ENCODE results near the gene TEKT4.
"Not testable (repeated sequence)": the region's sequence is repeated elsewhere in the genome, so short reads cannot be mapped to it uniquely, and the experiment has no call there.

The TEKT4 gene

GRCh38 chr2:94876523-94876863 lies 5.3 kb downstream of the TEKT4 start:
- no peak for DNase-seq (ENCODE audit: low read depth in 1 of 2, low spot score in 1 of 2)
- no peak overlapping the region for H3K27ac ChIP-seq (replicated peaks)
- no peak for TF ChIP-seq POLR2AphosphoS5 (IDR thresholded peaks at IDR 0.05; ENCODE audit: low read depth)
- no peak for TF ChIP-seq CTCF (IDR thresholded peaks at IDR 0.05; ENCODE audit: insufficient read depth, low read length)
- no peak for TF ChIP-seq GABPA (IDR thresholded peaks at IDR 0.05; ENCODE audit: low read depth)
- TF ChIP-seq REST (IDR thresholded peaks at IDR 0.05; ENCODE audit: insufficient replicate concordance, low read depth), result no peak
- no peak for TF ChIP-seq SPI1 (IDR thresholded peaks at IDR 0.05; ENCODE audit: borderline replicate concordance, low read depth)
- no peak overlapping the region for H3K4me3 ChIP-seq (replicated peaks; ENCODE audit: insufficient read depth, low read length)
- H3K27me3 ChIP-seq (ENCODE audit: insufficient read depth, poor library complexity, severe bottlenecking), result peaks cover 3% of the 10 kb centered on the region

GRCh38 chr2:94877129-94877528 lies 5.9 kb downstream of the TEKT4 start:
- no peak for TF ChIP-seq REST (IDR thresholded peaks at IDR 0.05; ENCODE audit: insufficient replicate concordance, low read depth)
- TF ChIP-seq GABPA (IDR thresholded peaks at IDR 0.05; ENCODE audit: low read depth), result no peak
- no peak for TF ChIP-seq CTCF (IDR thresholded peaks at IDR 0.05; ENCODE audit: insufficient read depth, low read length)
- TF ChIP-seq POLR2AphosphoS5 (IDR thresholded peaks at IDR 0.05; ENCODE audit: low read depth), result no peak
- TF ChIP-seq SPI1 (IDR thresholded peaks at IDR 0.05; ENCODE audit: borderline replicate concordance, low read depth), result no peak
- Histone ChIP-seq H3K27ac (replicated peaks) (no peak overlapping the region), H3K27me3 (ENCODE audit: insufficient read depth, poor library complexity, severe bottlenecking) (no peaks in the 10 kb centered on the region), H3K4me3 (replicated peaks; ENCODE audit: insufficient read depth, low read length) (no peak overlapping the region)
- no peak for DNase-seq (ENCODE audit: low read depth in 1 of 2, low spot score in 1 of 2)

GRCh38 chr2:94878575-94878974 lies 7.3 kb downstream of the TEKT4 start:
- not testable (repeated sequence) for H3K27me3 ChIP-seq (ENCODE audit: insufficient read depth, poor library complexity, severe bottlenecking); DNase-seq (ENCODE audit: low read depth in 1 of 2, low spot score in 1 of 2); H3K4me3 ChIP-seq (replicated peaks; ENCODE audit: insufficient read depth, low read length); H3K27ac ChIP-seq (replicated peaks)

GRCh38 chr2:94879314-94879981 lies 8.2 kb downstream of the TEKT4 start:
- no peaks in the 10 kb centered on the region for H3K27me3 ChIP-seq (ENCODE audit: insufficient read depth, poor library complexity, severe bottlenecking)
- DNase-seq (ENCODE audit: low read depth in 1 of 2, low spot score in 1 of 2), result no peak
- H3K4me3 ChIP-seq (replicated peaks; ENCODE audit: insufficient read depth, low read length), result no peak overlapping the region
- no peak overlapping the region for H3K27ac ChIP-seq (replicated peaks)
- TF ChIP-seq GABPA (IDR thresholded peaks at IDR 0.05; ENCODE audit: low read depth) (no peak), SPI1 (IDR thresholded peaks at IDR 0.05; ENCODE audit: borderline replicate concordance, low read depth) (no peak), POLR2AphosphoS5 (IDR thresholded peaks at IDR 0.05; ENCODE audit: low read depth) (no peak), CTCF (IDR thresholded peaks at IDR 0.05; ENCODE audit: insufficient read depth, low read length) (no peak), REST (IDR thresholded peaks at IDR 0.05; ENCODE audit: insufficient replicate concordance, low read depth) (no peak)

Measured in HL-60 (cell line).